ENCODE measurements around the gene NPAS1.

- TF ChIP-seq RAD21 (conservative IDR thresholded peaks at IDR 0.05) (no peak), CTCF (IDR thresholded peaks at IDR 0.05; ENCODE audit: poor library complexity, severe bottlenecking) (no peak), TAF1 (IDR thresholded peaks at IDR 0.05; ENCODE audit: low read depth) (no peak), EZH2 (IDR thresholded peaks at IDR 0.05; ENCODE audit: borderline replicate concordance, insufficient read depth, low read length, poor library complexity, severe bottlenecking) (no peak), EP300 (conservative IDR thresholded peaks at IDR 0.05; ENCODE audit: poor library complexity, severe bottlenecking) (no peak), POLR2AphosphoS5 (IDR thresholded peaks at IDR 0.05) (no peak), REST (IDR thresholded peaks at IDR 0.05; ENCODE audit: borderline replicate concordance) (no peak), MXI1 (conservative IDR thresholded peaks at IDR 0.05; ENCODE audit: poor library complexity, severe bottlenecking) (no peak), SMC3 (conservative IDR thresholded peaks at IDR 0.05; ENCODE audit: poor library complexity) (no peak)
Measured at GRCh38 chr19:46988614-46989230, 30.9 kb upstream of the NPAS1 start.

Data from neural cell (in vitro differentiated cells).